GM10248 (cell line): Measurements from ENCODE around the gene SEMA7A.

Experiments
- CTCF ChIA-PET: fragments of 300-600 bp; sonication (Branson Sonifier 250); formaldehyde crosslinking; extraction: SDS; loops from one replicate; lab custom pipeline; 2021; ENCODE audit warnings: antibody characterized with exemption; lab: Yijun Ruan, JAX
- POLR2A ChIA-PET: fragments of 350-650 bp; sonication (Branson Sonifier 250); formaldehyde crosslinking; extraction: SDS; loops from one replicate; lab custom pipeline; 2020; ENCODE audit warnings: antibody characterized with exemption; lab: Yijun Ruan, JAX
- DNase-seq: peaks from one replicate; pipeline ENCODE4 v3.0.0; 2012; ENCODE audit errors: extremely low spot score
- TF ChIP-seq, protein P1 (sequence below): IDR thresholded peaks from 2 replicates; pipeline ENCODE4 v1.5.1; 2012; ENCODE audit warnings: mild to moderate bottlenecking, low read depth; ENCODE audit errors: extremely low read depth, missing control alignments, control extremely low read depth

SEMA7A gene

DNA sequence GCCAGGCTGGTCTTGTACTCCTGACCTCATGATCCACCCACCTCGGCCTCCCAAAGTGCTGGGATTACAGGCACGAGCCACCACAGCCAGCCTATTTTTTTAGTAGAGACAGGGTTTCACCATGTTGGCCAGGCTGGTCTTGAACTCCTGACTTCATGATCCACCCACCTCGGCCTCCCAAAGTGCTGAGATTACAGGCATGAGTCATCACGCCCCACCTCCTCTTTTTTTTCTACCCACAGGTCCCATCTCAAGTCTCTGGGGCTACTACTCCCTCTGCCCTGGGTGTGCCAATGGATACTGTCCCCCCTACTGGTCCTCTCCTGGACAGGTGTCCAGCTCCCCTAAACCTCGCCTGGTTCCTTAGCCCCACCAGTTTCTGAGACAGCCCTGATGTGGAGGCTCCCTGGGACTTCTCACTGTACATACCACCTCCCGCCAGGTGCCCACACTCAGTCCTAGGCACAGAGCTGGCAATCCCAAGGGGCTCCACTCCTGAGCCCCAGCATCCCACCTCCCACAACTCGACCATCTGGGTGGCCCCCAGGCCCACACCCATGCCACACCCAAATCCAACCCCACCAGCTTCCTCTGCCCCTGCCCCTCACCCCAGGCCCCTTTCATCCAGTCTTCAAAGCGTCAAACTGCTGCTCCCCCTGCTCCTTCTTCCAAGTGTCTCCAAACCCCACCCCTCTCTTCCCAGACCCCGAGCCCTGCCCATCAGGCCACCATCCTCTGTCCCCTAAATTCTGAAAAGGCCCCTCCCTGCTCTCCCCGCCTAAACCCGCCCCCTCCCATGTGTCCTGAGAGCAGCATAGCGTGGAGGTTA is 53.2 kb downstream of the SEMA7A start:
- CTCF ChIA-PET: interaction anchor here (0.9 to 22.3 kb wide), 9 partner anchors 11 to 389 kb away, joined by 3 to 827 read pairs (median 16); partner anchors contain the start of gene SEMA7A
- no peak for DNase-seq
- POLR2A ChIA-PET: no interaction called here
- TF ChIP-seq, protein P1, sequence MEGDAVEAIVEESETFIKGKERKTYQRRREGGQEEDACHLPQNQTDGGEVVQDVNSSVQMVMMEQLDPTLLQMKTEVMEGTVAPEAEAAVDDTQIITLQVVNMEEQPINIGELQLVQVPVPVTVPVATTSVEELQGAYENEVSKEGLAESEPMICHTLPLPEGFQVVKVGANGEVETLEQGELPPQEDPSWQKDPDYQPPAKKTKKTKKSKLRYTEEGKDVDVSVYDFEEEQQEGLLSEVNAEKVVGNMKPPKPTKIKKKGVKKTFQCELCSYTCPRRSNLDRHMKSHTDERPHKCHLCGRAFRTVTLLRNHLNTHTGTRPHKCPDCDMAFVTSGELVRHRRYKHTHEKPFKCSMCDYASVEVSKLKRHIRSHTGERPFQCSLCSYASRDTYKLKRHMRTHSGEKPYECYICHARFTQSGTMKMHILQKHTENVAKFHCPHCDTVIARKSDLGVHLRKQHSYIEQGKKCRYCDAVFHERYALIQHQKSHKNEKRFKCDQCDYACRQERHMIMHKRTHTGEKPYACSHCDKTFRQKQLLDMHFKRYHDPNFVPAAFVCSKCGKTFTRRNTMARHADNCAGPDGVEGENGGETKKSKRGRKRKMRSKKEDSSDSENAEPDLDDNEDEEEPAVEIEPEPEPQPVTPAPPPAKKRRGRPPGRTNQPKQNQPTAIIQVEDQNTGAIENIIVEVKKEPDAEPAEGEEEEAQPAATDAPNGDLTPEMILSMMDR: no peak

DNA sequence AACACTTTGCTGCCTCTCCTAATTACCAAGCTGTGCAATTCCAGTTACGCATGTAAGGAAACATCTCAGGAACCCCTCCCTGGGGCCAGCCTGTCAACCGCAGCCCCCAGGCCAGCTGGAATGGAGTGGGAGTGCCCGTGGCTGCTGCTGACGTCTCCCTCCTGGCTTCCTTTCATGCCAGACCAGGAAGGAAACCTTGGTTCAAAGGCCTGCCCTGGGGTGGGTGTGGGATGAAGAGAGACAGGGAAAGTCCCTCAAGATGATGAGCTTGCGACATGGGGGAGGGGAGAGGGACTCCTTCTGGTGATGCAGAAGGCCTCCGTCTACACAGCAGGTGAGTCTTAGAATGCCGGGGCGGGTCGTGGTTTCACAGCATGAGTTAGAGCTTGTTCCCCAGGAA is 54.9 kb downstream of the SEMA7A start:
- ChIA-PET POLR2A (interaction anchor here (0.6 to 1.0 kb wide), 2 partner anchors 24 to 555 kb away, joined by 3 to 5 read pairs; no protein-coding TSS in a partner anchor), CTCF (interaction anchor here (0.9 to 22.3 kb wide), 8 partner anchors 24 to 253 kb away, joined by 3 to 827 read pairs (median 4); partner anchors contain the start of genes SEMA7A and UBL7)
- TF ChIP-seq, protein P1: no peak
- peak; percentile 49 for DNase-seq

DNA sequence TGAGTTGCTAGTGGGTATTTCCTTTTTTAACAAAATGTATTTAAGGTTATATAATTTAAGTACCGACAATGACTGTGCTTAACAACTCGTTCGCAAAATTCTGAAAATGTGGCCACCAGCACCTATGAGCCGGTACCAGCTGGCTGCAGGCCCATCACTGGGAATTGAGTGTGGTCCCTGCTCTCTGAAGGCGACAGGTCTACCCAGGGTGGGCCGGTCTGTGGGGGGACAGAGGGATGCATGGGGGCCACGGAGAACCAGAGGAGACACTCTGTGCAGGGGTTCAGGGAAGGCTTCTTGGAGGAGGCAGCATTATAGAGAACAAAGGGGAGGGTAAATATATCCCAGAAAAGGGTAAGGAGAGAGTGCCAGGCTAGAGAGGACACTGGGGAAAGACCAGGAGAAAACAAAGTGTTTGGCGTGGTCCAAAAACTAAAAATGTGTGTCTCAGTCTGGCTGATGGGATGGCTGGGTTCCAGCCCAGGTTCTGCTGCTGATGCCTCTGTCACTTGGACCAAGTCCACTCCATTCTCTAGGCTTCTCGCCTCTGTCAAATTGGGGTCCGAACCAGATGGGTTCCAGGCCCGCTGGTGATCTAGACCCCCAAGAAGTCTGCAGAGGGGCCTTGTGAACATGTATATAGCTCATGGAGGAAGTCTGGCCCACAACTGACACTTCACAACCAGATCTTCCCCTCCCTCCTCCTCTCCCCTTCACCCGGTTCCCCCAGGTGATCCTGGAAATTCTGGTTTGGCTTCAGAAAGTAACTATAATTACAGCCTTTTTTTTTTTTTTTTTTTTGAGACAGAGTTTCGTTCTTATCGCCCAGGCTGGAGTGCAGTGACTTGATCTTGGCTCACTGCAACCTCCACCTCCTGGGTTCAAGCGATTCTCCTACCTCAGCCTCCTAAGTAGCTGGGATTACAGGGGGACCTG is 55.7 kb downstream of the SEMA7A start:
- peak; percentile 1 for DNase-seq

DNA sequence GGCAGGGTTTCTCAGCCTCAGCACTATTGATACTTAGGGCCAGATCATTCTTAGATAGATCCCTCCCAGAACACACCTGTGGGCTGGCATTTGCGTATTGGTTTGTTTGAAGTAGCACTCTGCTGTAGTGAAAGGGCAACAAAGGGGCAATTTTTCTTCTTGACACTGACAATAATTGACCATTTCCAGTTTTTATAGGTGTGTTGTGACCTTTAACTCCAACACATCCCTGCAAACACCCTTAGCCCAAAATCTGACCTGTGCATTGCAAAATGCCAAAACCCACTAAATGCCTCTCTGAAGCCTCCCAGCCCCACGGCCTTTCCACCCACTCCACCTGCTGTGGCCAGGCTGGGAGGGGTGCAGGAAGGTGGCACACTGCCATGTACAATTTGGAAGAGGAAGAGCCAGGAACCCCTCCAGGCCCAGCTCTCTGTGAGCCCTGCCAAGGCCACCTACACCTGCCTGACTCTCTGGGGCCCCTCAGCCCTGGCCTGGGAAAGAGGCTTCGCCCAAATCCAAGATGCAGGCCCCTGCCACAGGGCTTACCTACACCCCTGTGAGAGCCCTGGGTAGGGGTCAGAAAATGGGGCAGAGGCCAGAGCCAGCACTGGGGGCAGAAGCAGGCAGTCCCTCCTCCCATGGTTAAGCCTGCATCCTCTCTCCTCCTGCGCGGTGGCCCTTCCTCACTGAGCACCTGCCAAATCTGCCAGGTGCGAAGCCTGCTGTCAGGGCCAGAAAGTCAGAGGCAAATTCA is 56.8 kb downstream of the SEMA7A start:
- peak; percentile 3 for DNase-seq
- ChIA-PET CTCF (interaction anchor here (1.2 to 22.3 kb wide), 13 partner anchors 8 to 393 kb away, joined by 3 to 827 read pairs (median 6); partner anchors contain the start of genes CYP11A1, SEMA7A and UBL7), POLR2A (interaction anchor here (1.3 kb wide), 1 partner anchor 51 kb away, joined by 3 read pairs; no protein-coding TSS in a partner anchor)
- TF ChIP-seq, protein P1: no peak

More for the DNA sequence above, 55.7 kb downstream of the SEMA7A start:
- ChIA-PET CTCF (interaction anchor here (1.1 to 22.3 kb wide), 7 partner anchors 25 to 393 kb away, joined by 4 to 827 read pairs (median 8); partner anchors contain the start of genes SEMA7A and UBL7), POLR2A (interaction anchor here (1.0 kb wide), 1 partner anchor 25 kb away, joined by 3 read pairs; no protein-coding TSS in a partner anchor)
- TF ChIP-seq, protein P1: no peak

DNA sequence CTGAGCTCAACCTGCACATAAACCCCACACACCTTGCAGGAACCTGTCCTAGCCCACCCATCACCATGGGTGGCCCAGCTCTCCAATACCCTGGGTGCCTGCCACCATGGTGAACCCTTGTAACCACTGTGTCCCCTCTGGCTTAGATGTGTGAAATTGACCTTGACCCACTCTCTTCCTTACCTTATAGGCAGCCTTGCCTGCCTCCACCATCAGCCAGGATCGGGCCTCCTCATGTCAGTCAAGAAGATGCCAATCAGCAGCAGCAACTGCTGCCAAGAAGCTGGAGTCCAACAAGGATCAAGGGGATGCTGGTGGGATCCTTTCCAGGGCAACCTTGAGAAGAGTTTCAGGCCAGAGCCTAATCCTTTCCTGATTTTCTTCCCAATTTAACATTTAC is 57.5 kb downstream of the SEMA7A start:
- TF ChIP-seq, protein P1: no peak
- CTCF ChIA-PET: interaction anchor here (0.8 to 22.3 kb wide), 25 partner anchors 9 to 397 kb away, joined by 3 to 827 read pairs (median 5); partner anchors contain the start of genes CYP11A1, SEMA7A and UBL7
- POLR2A ChIA-PET: interaction anchor here (1.3 kb wide), 1 partner anchor 52 kb away, joined by 3 read pairs; no protein-coding TSS in a partner anchor
- DNase-seq: peak; percentile 2
